RPMI8226 (cell line): ENCODE results near the gene LSM7.

Experiments
- DNase-seq: peaks from one replicate; pipeline ENCODE4 v3.0.0-alpha.2; 2015

LSM7 gene

DNA sequence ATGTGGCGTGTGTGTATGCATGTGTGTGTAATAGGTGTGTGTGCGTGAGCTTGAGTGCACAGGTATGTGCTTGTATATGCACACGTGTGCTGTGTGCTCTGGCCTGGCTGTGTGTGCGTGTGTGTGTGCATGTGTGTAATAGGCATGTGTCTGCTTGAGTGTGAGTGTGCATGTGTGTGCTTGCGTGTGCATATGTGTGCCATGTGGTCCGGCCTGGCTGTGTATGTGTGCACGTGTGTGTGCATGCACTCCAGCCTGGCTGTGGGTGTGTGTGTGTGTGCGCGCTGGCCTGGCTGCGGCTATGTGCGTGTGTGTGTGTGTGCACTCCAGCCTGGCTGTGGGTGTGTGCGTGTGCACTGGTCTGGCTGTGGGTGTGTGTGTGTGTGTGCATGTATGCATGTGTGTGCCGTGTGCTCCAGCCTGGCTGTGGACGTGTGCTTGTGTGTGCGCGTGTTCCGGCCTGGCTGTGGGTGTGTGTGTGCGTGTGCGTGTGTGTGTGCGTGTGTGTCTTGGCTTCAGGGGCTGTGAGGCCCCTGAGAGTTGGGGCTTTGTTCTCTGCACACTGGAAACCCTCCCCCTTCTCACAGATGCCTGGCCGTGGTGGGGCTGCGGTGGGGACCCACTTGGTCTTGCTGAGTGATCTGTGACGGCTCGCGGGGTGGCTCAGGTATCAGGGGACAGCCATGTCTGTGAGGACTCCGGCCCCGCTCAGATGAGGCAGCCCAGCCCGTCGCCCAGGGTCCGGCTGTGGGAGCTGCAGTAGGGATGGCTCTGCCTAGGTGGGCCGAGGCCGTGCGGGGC, 8.3 kb upstream of the LSM7 start:
- DNase-seq: no peak

GRCh38 chr19:2335848-2336247, 7.5 kb upstream of the LSM7 start:
- DNase-seq: no peak

DNA sequence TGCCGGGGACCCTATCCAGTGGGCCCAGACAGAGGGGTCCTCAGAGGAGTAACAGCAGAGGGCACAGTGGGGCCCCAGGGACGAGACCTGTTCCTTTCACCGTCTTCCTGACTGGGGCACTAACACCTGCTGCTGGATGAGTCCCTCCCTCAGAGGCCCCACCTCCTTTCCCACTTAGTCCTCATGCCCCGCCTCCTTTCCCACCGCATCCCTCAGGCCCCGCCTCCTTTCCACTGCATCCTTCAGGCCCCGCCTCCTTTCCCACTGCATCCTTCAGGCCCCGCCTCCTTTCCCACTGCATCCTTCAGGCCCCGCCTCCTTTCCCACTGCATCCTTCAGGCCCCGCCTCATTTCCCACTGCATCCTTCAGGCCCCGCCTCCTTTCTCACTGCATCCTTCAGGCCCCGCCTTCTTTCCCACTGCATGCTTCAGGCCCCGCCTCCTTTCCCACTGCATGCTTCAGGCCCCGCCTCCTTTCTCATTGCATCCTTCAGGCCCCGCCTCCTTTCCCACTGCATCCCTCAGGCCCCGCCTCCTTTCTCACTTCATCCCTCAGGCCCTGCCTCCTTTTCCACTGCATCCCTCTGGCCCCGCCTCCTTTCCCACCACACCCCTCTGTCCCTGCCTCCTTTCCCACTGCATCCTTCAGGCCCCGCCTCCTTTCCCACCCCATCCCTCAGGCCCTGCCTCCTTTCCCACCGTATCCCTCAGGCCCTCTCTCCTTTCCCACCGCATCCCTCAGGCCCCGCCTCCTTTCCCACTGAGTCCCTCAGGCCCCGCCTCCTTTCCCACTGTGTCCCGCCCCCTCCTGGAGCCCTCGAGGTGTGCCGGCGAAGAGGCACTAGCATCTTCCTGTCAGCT, 6.8 kb upstream of the LSM7 start:
- DNase-seq: no peak

GRCh38 chr19:2334426-2334825, 6.0 kb upstream of the LSM7 start:
- no peak for DNase-seq

- no peak for DNase-seq
These were observed 5.4 kb upstream of the LSM7 start for GRCh38 chr19:2333807-2334211.

DNA sequence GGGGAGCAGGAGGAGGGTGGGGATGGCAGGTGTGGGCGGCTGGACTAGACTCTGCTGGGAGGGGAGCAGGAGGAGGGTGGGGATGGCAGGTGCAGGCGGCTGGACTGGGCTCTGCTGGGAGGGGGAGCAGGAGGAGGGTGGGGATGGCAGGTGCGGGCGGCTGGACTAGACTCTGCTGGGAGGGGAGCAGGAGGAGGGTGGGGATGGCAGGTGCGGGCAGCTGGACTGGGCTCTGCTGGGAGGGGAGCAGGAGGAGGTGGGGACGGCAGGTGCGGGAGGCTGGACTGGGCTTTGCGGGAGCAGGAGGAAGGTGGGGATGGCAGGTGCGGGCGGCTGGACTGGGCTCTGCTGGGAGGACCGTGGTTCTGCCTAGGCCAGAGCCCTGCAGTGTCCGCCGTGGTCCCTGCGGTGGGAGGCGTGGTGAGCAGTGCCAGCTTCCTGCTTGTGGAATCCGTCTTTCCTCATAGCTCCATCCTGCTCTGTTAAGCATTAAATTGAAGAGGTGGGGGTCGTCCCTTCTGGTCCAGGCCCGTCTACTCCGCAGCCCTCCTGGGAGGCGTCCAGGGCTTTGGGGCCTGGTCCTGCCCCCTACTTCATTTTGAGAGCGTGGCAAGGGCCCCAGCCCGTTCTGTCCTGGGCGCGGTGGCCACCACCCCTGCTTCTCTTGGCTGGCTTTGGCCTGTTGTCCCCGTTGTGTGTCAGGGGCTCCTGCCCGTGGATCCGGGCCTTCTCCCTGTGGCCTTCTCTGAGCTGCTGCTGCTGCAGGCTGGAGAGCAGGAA, 4.8 kb upstream of the LSM7 start:
- peak; percentile 81 for DNase-seq

DNA sequence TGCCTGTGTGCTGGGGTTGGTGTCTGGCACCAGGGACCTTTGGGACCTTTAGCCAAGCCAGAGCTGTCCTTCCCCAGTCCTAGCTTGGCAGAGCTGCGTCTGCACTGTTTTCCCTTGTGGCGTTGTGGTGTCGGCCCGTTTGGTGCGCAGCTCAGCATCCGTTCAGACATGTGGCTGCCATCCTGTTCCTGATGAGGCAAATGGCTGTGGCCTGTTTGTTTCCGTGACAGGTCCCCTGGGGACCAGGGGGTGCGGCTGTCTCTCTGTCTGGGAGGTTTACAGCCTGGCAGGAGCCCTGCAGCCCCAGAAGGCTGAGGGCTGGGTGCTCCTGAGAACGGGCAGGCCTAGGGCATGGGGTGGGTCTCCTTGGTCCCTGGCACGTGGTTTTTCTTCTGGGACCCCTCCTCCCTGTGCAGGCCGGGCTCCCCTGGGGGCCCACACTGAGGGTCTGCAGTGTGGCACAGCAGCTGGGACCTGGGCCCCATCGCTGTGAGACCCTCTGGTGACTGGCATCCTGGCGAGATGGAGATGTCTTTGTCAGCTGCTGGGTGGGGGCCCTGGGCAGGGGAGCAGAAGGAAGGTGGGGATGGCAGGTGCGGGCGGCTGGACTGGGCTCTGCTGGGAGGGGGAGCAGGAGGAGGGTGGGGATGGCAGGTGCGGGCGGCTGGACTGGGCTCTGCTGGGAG, 4.1 kb upstream of the LSM7 start:
- peak; percentile 41 for DNase-seq

DNA sequence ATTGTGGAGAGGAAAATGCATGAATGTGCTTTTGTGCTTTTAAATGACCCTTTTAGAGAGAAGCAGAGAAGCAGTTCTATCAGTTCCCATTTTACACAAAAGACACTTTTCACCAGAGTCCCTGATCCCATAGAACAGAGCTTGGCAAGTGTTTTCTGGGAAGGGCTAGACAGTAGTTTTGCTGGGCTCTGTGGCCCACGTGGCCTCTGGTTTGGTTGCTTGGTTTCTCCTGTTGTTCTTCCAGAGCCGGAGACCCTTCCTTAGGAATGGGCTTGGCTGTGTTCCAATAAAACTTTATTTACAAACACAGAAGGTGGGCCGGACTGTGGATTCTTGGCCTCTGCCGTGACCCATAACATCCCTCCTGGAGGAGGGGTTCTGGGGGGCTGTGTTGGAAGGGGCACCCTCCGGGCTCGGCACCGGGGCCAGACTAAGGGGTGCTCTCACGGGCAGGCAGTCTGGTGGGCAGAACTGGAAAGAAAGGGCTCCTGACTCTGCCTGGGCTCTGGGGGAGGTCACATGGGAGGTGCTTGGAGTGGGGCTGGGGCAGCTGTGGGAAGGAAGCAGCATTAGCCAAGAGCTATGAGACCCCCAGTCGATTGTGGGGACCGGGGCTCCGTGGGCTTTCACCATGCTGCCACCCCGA, 3.3 kb upstream of the LSM7 start:
- no peak for DNase-seq

DNA sequence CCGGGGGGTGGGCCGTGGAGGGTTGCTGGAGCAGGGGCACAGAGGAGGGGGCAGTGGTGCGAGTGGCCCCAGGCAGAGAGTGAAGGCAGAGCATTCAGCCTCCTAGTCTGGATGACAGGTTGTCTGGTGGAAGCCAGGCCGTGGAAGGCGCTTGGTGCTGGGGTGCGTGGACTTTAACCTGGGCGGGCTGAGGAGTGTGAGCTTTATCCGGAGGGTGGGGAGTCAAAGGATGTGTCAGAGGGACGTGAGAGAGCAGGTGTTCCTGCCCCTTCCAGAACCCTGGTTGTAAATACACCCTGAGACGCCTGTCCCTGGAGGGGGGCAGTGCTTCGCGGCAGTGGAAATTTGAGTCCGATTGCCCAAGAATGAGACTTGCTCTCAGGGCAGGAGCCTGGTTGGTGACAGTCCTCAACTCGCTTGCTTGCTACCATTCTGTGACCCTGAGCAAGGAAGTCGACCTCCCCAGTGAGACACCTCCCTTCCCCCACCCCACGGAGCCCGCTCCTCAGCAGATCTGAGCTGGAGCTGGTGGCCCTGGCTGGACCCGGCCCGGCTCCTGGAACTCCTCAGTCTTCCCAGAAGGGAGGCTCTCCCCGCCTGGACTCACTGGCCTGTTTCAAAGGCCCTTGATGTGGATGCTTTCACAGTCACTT, 2.4 kb upstream of the LSM7 start:
- no peak for DNase-seq

DNA sequence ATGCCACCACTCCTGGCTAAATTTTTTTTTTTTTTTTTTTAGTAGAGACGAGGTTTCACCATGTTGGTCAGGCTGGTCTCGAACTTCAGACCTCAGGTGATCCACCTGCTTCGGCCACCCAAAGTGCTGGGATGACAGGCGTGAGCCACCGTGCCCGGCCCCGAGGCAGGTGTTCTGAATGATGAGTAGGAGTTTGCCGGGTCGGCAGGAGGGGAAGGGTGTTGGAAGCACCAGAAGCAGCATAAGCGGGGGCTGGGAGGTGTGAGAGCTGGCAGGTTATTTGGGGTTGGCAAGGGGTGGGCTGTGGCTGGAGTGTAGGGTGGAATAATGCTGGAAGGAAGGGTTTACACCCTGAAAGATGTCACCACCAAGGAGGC, 1.9 kb upstream of the LSM7 start:
- no peak for DNase-seq

DNA sequence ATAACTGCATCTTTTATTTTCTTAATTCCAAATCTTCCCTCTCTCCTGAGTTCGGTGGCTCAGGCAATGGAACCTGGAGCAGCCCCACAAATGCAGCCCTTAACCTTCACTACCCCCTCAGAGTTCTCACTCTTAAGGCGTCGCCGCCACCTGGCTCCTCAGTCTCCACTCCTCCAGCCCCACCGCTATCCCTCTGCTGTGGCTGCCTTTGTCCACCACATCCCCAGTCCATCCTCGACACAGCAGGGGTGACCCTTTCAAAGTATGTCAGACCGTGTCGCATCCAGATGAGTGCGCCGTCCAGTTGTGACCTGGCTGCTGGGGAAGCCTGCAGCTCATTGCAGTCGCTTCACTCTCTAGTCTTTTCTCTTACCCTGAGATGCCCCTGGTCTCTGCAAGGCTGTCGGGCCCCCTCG, 1.1 kb upstream of the LSM7 start:
- no peak for DNase-seq

- no peak for DNase-seq
These were observed 728 bp upstream of the LSM7 start for GRCh38 chr19:2329149-2329478.

DNA sequence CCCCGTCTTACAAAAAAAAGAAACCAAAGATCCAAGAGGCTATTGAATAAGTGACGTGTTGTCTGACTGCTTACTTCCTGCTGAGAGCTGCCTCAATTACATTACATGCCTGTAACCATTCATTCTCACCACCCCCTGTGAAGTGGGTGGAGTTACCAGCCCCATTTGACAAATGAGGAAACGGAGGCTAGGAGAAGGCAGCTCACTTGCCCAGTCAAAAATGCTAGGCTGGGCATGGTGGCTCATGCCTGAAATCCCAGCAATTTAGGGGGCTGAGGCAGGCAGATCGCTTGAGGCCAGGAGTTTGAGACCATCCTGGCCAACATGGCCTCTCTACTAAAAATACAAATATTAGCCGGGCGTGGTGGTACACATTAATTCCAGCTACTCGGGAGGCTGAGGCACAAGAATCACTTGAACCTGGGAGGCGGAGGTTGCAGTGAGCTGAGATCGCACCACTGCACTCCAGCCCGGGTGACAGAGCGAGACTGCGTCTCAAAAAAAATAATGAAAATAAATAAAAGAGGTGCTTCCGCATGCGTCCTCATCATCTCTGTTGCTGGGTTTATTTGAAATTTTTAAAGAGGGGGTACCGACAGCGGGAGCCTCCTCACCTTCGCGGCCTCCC, 499 bp downstream of the LSM7 start:
- peak; percentile 72 for DNase-seq

- no peak for DNase-seq
These were observed 1.6 kb downstream of the LSM7 start for GRCh38 chr19:2326699-2327360.

DNA sequence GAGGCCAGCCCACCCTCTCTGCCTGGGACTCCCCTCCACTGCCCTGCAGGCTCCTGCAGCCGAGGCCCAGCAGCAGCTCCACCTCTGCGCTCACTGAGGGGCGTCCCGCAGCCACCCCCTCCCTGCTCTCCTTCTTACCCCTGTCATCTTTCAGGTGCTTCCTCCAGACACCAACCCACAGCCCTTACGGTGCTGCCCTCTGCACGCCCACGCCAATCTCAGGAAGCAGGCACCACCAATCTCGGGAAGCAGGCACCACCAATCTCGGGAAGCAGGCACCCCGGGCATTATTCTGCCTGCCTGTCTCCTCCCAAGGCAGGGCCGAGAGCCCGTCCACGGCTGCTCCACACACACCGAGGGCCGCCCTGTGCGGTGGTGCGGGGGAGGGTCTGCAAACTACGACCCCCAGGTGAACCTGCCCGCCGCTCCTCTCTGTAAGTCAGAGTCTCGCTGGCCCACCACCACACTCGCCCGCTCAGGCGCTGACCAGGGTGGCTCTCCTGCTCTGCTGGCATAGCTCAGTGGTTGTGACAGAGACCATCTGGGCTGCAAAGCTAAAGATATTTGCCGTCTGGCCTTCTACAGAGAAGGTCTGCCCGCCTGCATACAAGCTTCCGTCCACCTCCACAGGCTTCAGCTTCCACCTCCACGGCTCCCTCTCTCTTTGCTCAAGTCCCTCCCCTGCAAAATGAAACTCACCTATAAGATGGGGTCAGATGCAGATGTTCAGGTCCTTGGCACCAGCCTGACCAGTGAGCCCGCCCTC, 2.9 kb downstream of the LSM7 start:
- no peak for DNase-seq

DNA sequence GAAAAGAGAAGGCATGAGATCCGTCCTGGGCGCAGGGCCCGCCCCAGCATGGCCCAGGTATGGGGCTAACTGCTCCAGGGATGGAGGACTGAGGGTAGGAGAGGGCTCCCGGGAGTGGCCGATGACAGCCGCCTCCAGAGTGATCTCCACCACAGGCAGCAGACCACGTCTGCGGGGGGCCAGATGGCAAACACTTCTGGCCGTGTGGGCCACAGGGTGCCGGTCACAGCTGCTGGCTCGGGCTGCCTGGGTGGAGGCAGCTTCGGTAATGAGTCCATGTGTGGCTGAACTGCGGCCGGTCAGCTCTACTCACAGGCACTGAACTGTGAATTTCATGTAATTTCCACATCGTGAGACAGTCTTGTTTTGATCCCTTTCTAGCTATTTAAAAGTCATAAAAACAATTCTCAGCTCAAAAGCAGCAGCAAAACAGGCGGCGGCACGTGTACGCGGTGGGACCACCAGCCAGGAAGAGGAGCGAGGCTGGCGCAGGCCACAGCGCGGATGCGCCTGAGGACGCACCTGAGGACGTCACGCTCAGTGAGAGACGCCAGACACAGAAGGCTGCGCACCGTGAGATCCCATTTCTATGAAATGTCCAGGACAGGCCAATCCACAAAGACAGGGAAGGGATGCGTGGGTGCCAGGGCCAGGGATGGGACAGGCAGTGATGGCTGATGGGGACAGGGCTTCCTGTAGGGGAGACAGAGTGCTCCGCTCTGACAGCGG, 4.0 kb downstream of the LSM7 start:
- no peak for DNase-seq

GRCh38 chr19:2323707-2324106, 4.7 kb downstream of the LSM7 start:
- no peak for DNase-seq

DNA sequence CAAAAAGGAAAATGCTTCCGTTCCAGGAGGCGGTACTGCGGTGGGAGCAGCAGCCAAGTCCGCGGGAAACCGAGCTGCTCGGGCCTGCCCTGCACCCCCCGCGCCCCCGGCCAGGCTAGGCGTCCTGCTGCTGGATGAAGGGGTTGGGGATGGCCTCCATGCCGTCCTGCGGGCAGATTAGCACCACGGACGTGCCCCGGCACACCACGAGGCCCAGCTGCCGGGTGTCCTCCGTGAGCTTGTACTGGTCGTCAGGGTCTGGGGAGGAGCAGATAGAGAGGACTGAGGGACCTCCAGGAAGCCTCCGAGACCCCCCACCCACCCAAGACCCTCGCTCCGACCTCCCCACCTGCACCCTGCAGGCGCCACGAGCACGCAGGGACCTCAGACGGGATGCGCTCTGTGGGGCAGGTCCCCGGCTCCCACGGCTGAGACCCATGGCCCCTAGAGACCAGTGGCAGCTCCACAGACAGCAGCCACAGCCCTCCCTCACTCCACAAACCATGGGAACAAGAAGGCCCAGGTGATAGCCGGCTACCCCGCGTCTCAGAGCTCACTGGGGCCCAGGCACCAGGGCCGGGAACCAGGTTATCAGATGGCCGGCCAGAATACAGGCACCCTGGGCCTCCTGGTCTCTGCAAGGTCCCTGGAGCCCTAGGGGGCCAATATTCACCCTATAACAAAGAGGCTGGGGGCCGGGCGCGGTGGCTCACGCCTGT, 6.7 kb downstream of the LSM7 start:
- no peak for DNase-seq

GRCh38 chr19:2320939-2321338, 7.4 kb downstream of the LSM7 start:
- DNase-seq: no peak
